ENCODE results near the gene MCAT.

GRCh38 chr22:43173566-43173965 lies 30.4 kb upstream of the MCAT start:
- TF ChIP-seq EP300 (IDR thresholded peaks at IDR 0.05) (no peak), CTCF (IDR thresholded peaks at IDR 0.05) (no peak), POLR2AphosphoS5 (IDR thresholded peaks at IDR 0.05) (no peak), POLR2A (IDR thresholded peaks at IDR 0.05) (no peak)

Measured in gastroesophageal sphincter (tissue), 3 donors.